IPS DF 4.7 (cell line): ENCODE measurements around the gene KASH5.
"Not testable (repeated sequence)": the region's sequence is repeated elsewhere in the genome, so short reads cannot be mapped to it uniquely, and the experiment has no call there.

Experiments used
- DNase-seq: peaks from one replicate; pipeline ENCODE4 v3.0.0-alpha.2; 2013; ENCODE audit warnings: low spot score; ENCODE audit errors: extremely low read depth

Gene KASH5

DNA sequence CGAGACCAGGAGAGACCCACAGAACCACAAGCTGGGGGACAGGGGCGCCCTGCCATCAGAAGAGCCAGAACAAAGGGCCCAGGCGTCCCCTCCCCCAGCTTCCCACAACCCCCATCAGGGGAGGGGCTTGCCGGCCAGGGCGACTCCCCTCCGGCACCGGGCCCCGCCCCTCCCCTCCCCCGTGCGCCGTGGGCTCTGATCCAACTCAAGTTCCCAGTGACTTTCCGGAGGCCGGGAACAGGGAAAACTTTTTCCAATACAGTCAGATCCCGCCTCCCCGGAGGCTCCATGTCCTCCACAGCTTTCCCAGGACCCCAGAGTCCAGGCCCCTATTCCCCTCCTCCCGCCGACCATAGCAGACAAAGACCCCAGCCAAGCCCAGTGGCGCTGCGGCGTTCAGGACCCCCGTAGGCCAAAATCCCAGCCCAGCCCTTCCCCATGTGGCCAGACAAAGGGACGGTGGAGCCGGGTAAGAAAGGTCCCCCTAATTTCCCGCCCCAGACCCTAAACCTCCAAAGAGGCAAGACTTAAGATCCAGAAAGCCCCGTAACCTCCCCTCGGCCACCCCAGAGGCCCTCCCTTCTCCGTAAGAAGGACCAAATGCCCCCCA is 26.5 kb upstream of the KASH5 start:
- no peak for DNase-seq

DNA sequence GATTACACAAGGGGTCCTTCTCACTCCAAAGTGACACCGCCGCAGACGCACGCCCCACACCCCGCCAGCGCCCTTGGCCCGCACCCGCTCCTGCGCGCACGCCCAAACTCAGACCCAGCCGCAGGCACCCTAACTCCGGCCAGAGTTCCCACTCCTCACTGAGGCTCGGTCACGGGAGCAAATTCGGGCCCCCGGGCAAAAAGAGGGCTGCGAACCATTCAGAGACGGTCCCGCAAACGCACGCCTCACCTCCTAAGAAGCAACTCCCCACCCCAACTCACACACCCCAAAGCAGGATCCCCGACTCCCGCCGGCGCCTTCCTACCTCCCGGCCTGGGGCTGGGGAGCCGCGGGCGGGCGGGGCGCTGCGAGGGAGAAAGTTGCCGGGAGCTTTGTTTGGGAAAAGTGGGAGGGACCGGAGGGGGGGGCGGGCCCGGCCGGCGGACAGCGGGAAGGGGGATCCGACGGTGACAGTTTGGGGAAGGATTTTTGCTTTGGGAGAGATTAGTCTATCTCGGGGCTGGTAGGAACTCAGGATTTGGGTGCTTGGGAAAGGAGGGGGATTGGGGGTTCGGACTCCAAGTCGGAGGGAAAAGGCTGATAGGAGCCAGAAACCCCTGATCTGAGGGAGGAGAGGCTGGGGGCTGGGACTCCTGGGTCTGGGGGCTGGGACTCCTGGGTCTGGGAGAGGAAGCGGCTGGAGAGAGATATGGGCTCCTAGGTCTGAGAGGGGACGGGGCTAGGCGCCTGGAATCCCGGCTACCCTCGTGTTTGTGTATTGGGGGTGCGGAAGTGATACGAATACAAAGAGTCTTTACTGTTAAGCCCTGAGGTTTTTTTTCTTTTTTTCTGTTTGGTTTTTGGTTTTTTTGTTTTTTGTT is 25.8 kb upstream of the KASH5 start, which contains the start of gene TEAD2:
Gene TEAD2 (minus strand): TSS at position 369 of the 881 bp plus-strand sequence. CDS start 2,341 bp downstream, outside the sequence.
- DNase-seq = no peak

DNA sequence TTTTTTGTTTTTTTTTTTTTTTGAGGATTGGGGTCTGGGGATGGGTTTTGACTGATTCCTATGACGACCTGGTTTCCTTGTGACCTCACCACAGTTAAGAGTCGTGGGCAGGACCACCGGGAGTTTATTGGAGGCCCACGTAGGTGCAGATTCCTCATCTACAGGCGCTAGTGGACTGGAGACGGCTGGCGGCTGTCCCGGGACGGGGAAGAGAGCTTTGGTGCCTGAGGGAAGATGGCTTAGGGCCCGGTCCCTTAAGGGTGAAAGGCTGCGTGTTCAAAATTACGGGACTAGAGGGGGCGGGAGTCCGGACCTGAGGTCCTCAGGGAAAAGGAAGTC is 25.2 kb upstream of the KASH5 start:
- DNase-seq = no peak

DNA sequence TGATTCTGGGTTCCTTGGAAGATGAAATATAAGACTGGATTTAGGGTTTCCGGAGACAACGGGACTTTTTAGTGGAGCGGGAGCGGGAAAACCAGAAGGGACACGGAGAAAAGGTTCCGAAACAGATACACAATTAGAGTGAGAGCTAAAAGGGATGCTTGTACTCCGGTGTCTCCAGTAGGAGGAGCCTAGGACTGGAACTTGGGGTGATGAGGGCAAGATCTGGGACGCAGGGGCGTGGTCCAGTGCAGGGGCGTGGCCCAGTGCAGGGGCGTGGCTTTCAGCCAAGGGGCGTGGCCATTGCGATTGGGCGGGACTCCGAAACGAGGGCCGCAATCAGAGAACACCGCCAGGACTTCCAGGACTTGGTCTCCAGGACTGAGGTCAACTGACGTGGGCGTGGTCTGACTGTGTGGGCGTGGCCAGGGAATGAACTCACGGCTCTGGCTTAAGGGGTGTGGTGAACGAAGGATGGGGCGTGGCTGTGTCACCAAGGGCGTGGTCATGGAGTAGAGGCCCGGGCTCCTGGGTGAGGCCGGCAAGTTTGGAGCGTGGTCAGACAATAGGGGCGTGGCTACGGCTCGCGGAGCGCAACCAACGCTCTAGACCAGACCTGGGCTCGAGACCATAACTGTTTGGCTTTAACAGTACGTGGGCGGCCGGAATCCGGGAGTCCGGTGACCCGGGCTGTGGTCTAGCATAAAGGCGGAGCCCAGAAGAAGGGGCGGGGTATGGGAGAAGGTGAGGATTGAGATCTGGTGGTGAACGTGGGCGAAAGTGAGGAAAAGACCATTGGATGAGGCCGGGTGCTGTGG is 24.6 kb upstream of the KASH5 start, which contains the start of gene DKKL1:
Gene DKKL1 (plus strand): TSS at position 610 of the 815 bp plus-strand sequence. CDS start 122 bp downstream, at position 732.
- DNase-seq = peak; percentile 94

DNA sequence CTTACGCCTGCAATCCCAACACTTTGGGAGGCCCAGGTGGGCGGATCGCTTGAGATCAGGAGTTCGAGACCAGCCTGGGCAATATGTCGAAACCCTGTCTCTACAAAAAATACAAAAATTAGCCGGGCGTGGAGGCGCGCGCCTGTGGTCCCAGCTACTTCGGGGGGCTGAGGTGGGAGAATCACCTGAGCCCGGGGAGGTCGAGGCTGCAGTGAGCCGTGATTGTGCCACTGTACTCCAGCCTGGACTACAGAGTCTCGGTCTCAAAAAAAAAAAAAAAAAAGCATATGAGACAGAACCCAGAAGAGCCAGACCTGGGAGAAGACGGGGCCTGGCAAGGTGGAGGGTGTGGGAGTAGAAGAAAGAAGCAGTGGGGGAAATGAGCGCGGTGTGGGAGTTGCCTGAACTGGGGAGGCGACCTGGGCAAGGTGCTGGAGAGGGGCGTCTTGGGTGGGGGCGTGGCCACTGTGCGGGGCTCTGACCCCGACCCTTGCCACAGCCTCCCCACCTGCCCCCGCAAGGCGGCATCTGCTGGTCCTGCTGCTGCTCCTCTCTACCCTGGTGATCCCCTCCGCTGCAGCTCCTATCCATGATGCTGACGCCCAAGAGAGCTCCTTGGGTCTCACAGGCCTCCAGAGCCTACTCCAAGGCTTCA is 23.8 kb upstream of the KASH5 start:
- DNase-seq = no peak

DNA sequence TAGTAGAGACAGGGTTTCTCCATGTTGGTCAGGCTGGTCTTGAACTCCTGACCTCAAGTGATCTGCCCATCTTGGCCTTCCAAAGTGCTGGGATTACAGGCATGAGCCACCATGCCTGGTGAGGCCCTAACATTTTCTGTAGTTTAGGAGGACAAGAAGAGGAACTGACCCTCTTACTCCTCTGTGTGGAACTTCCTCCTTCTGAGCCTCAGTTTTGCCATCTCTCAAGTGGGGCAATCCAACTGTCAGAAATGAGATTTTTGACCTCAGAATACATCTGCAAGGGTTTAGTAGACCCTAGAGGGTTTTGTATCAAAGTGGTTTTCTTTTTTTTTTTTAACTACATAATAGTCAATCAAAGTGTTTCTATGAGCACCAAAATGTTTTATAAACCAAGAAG is 21.9 kb upstream of the KASH5 start:
- DNase-seq = no peak

DNA sequence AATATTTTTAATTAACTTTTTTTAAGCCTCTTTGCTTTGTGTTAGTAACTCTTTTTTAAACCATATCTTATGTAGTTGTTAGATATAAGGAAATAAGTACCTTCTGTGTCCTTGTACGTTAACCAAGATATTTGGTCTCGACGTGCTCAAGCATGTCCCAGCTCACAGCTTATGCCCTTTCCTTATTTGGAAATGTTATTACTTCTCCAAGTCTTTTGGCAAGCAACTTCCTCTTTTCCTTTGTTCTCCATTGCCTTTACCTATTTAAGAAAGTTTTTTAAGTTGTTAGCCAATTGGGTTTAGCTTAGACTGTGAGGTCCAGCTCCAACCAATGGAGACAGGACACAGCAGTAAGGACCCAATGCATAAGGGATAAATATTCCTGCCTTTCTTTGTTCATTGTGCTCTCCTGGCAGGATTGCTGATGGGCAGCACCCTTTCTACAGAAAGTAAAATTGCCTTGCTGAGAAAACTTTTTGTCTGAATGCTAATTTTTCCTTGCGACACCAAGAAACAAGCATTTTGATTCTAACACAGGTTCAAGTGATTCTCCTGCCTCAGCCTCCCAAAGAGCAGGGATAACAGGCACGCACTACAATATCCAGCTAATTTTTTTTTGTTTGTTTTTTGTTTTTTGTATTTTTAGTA is 19.2 kb upstream of the KASH5 start:
- DNase-seq = no peak

DNA sequence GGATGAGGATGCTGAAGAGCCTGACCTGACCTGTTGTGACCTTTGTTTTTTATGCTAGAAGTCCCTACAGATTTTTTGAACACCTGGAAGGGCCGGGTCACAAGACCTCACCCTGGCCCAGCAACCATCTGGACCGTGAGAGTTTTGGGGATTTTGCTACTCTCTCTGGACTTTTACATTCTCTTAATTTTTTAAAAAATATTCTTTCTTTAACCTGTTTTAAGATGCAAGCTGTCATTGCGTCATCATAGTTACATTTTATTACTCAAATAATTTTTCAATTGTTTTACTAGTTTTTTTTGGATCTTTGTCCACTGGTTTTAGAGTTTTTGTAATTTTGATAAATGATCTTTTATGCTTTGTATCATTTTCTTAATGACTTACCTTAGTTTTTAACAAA is 16.9 kb upstream of the KASH5 start:
- DNase-seq = no peak

DNA sequence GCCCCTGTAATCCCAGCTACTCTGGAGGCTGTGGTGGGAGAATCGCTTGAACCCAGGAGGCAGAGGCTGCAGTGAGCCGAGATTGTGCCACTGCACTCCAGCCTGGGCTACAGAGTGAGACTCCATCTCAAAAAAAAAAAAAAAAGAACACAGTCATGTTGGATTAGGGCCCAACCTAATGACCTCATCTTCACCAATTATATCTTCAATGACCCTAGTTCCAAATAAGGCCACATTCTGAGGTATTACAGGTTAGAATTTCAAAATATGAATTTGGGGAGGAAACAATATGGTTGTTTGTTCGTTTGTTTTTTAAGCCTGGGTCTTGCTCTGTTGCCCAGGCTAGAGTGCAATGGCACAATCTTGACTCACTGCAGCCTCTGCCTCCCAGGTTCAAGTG is 14.9 kb upstream of the KASH5 start:
- DNase-seq = not testable (repeated sequence)

DNA sequence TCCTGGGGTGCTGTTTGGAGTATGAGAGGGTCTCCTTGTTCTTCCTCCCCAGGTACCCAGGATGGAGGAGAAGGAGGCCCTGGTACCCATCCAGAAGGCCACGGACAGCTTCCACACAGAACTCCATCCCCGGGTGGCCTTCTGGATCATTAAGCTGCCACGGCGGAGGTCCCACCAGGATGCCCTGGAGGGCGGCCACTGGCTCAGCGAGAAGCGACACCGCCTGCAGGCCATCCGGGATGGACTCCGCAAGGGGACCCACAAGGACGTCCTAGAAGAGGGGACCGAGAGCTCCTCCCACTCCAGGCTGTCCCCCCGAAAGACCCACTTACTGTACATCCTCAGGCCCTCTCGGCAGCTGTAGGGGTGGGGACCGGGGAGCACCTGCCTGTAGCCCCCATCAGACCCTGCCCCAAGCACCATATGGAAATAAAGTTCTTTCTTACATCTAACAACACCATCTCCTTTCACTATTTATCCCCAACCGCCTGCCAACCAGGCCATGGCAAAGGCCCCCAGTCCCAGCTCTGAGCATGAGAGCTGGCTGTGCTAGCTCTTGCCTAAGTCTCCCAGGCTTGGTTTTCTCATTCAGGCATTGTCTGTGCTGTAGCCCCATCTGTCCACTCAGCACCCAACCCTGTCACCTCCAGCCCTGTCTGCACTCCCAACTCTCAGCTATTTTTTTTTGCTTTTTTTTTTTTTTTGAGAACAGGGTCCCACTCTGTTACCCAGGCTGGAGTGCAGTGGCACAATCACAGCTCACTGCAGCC is 13.2 kb upstream of the KASH5 start:
- DNase-seq = no peak

DNA sequence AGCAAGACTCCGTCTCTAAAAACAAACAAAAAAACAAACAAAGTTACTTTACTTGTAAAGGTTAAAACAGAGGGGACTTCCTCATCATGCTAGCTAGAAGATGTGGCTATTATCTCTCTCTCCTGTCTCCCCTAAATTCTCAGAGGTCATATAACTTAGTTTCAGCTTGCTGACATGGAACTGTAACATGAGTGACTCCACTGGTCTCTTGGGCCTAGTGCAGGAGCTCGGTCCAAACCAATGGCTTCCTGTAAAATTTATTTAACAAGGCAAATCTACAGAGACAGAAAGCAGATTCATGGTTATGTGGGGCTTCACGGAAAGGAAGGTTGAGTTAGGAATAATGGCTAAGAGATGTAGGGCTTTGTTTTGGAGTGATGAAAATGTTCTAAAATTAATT is 9.5 kb upstream of the KASH5 start:
- no peak for DNase-seq

DNA sequence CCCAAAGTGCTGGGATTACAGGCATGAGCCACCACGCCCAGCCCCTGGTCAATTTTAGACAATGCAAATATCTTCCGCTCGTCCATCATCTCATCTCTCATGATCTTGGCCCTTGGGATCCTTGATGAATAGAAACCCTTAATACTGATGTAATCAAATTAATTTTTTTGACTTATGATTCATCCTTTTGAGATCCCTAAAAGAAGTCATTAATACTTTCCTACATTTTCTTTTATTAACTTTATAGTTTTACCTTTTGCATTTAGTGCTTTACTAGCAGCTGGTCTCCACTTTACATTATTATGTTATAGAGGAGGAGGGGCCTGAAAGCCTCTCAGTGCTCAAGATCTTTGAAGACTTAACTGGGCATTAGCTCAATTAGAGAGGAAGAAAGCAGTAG is 7.7 kb upstream of the KASH5 start:
- DNase-seq = no peak

DNA sequence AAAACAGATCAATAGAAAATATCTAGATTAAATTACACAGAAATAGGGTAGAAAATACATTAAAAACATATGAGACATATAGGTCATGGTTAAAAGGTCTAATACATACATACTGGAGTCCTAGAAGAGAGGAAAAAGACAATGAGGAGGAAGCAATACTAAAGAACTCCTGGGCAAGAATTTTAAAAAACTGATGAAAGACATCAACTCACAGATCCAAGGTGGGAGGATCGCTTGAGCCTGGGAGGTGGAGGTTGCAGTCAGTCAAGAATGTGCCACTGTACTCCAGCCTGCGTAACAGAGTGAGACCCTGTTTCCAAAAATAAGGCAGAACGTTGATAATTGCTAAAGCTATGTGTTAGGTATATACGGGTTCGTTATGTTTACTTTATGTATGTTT is 5.4 kb upstream of the KASH5 start:
- DNase-seq = no peak

DNA sequence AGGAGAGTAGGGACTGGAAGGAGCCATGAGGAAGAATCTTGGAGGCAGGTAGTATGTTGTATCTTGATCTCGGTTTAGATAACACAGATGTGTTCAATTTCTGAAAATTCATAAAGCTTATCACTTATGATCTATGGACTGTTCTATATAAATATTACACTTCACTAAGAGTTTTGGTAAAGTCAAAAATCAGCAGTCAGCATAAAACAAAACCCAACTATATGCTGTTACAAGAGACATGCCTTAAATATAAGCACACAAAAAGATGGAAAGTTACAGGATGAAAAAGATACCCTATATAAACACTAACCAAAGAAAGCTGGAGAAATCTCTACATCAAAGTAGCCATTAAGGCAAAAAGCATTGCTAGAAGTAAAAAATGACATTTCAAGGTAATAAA is 4.5 kb upstream of the KASH5 start:
- DNase-seq = no peak

DNA sequence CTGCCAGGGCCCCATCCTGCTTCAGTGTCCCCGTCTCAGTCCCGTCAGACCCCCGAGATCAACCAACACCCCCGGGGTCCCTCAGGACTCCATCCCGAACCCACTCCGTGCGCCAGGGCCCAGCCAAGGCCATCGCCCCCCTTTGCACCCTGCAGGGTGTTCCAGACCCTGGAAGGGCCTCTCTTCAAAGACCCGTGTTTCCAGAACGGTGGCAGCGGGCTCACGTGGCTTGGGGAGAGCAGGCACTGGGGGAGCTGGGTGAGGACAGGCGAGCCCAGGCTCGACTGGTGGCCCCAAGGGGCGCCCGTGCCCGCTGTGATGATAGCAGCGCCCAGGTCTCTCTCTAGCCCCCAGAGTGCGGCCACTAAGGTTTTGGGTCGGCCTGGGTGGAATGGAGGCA is 1.4 kb downstream of the KASH5 start:
- DNase-seq = no peak

DNA sequence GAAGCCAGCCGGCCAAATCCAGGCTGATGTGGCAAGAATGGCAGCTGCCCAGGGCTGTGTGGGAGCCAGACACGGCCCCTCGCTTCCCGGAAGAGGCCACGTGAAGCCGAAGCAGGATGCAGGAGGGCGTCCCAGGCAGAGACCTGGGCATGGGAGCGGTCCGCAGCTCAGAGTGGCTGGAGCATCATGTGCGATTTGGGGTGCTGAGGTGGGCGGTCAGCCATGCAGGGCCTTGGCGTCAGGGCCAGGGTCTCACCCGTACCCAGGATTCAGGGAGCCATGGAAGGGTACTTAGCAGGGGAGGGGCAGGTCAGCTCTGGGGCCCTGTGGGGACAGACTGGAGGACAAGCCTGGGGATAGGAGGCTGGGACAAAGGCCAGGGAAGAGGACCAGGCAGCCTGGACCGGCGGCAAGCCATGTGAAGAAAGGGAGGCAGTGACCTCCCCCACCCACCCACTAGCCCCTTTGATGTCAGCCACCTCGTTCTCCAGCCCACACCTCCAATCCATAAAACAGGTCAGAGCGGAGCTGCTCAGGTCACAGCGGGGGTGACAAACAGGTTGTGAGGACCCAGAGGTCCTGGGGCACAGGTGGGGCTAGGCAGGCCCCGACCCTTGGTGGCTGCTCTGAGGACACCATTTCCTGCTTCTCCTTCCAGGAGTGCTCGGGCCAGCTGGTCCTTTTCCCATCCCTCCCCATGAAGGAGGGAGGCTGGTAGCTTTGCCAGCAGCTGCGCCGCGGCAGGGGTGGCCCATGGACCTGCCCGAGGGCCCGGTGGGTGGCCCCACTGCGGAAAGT is 2.3 kb downstream of the KASH5 start:
- no peak for DNase-seq

DNA sequence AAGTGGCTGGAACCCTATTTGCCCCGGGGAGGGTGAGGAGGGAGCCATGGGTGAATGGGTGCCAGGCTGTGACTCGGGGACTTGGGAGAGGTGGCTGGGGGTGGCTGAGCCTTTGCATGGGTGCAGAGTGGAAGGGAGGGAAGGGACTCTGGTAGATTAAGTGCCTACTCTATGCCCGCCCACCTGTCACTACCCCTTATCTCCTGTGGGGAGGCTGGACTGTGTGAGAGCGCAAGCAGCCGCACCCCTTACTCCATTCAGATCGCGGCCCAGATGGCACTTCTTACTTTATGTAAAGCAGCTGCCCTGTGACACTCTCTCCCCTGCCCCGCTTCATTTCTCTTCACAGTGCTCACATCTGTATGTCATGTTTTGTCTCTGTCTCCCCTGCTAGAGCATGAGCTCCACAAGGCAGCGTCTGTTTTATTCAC is 2.9 kb downstream of the KASH5 start:
- no peak for DNase-seq

DNA sequence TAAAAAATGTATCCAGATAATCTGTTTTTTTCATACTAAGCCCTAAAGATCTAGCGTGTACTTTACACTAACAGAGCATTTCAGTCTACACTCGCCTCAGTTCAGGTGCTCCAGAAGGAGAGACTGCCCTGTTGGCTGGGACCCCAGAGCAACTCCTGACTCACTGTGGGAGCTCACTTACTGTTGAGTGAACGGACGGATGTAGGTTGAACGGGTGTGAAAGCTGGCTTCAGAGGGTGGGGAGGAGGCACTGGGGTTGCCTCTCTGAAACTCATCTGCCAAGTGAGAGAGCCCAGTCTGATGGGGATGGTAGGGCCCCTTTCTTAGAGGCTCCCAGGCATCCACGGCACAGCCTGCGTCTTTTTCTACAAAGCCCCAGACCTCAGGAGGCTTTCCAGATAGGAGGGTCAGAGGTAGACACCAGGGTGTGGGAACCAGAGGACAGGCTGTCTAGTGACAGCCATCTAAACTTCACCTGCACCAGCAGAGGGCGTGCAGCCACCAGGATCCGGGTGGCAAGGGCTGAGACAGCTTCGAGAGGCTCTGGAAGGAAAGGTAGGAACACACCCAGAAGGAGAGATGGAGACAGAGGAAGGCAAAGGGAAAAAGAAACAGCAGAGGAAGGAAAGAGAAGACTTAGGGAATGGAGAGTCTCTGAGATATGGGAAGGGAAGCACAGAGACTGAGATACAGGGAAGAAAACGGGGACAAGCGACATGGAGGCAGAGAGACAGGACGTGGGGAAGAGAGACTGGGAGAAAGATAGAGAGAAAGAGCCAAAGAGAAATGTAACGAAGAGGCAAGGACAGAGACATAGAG is 3.7 kb downstream of the KASH5 start:
- peak; percentile 41 for DNase-seq

DNA sequence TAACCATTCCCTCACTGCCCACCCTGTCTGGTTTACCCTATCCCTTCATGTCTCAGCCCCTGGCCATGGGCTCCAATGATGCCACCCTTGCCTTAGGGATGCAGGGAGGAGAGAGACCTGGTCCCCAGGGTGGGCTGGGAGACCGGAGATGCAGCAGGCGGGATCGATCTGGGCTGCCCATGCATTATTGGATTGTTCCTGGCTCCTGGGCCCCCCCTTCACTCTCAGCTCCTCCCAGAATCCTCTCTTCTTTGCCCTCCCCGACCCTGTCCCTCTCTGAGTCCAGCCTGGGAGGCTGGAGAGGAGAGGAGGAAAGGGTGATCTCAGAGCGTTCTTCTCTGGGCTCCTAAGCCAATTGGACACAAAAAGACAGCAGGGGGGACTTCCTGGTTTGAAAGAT is 5.8 kb downstream of the KASH5 start:
- DNase-seq = no peak
